ENCODE results near the gene EMX2.

The EMX2 gene

GRCh38 chr10:117555017-117555416, 12.5 kb downstream of the EMX2 start:
- peaks cover 8% of the 10 kb centered on the region for H3K4me1 Mint-ChIP-seq (ENCODE audit: low read depth)
- H3K27me3 Mint-ChIP-seq = peaks cover 70% of the 10 kb centered on the region
- no peaks in the 10 kb centered on the region for H3K9me3 Mint-ChIP-seq
- no peaks in the 10 kb centered on the region for H3K36me3 Mint-ChIP-seq (ENCODE audit: low read depth)
- H3K27ac Mint-ChIP-seq = no peak overlapping the region
- no peak overlapping the region for H3K4me3 Mint-ChIP-seq

- Mint-ChIP-seq H3K4me1 (ENCODE audit: low read depth) (peaks cover 8% of the 10 kb centered on the region), H3K27me3 (peaks cover 62% of the 10 kb centered on the region), H3K9me3 (no peaks in the 10 kb centered on the region), H3K36me3 (ENCODE audit: low read depth) (no peaks in the 10 kb centered on the region), H3K4me3 (no peak overlapping the region), H3K27ac (no peak overlapping the region)
Observed at GRCh38 chr10:117555863-117556262, 13.3 kb downstream of the EMX2 start.

- Mint-ChIP-seq H3K36me3 (ENCODE audit: low read depth) (no peaks in the 10 kb centered on the region), H3K27me3 (peaks cover 57% of the 10 kb centered on the region), H3K27ac (no peak overlapping the region)
Observed at GRCh38 chr10:117556356-117556755, 13.8 kb downstream of the EMX2 start.

GRCh38 chr10:117559712-117560111, 17.2 kb downstream of the EMX2 start:
- Mint-ChIP-seq H3K9me3 (no peaks in the 10 kb centered on the region), H3K4me3 (no peak overlapping the region), H3K27me3 (peaks cover 34% of the 10 kb centered on the region), H3K4me1 (ENCODE audit: low read depth) (no peaks in the 10 kb centered on the region), H3K27ac (no peak overlapping the region), H3K36me3 (ENCODE audit: low read depth) (no peaks in the 10 kb centered on the region)

More at GRCh38 chr10:117556356-117556755, 13.8 kb downstream of the EMX2 start:
- H3K4me1 Mint-ChIP-seq (ENCODE audit: low read depth) = peaks cover 8% of the 10 kb centered on the region
- no peaks in the 10 kb centered on the region for H3K9me3 Mint-ChIP-seq
- no peak overlapping the region for H3K4me3 Mint-ChIP-seq

- Mint-ChIP-seq H3K9me3 (no peaks in the 10 kb centered on the region), H3K4me1 (ENCODE audit: low read depth) (no peaks in the 10 kb centered on the region), H3K4me3 (no peak overlapping the region), H3K27ac (no peak overlapping the region), H3K36me3 (ENCODE audit: low read depth) (no peaks in the 10 kb centered on the region), H3K27me3 (peaks cover 29% of the 10 kb centered on the region)
Observed at GRCh38 chr10:117560942-117561341, 18.4 kb downstream of the EMX2 start.

- no peak overlapping the region for H3K27ac Mint-ChIP-seq
- peaks cover 21% of the 10 kb centered on the region for H3K27me3 Mint-ChIP-seq
- no peaks in the 10 kb centered on the region for H3K9me3 Mint-ChIP-seq
- no peak overlapping the region for H3K4me3 Mint-ChIP-seq
- H3K36me3 Mint-ChIP-seq (ENCODE audit: low read depth) = no peaks in the 10 kb centered on the region
- H3K4me1 Mint-ChIP-seq (ENCODE audit: low read depth) = no peaks in the 10 kb centered on the region
Observed at GRCh38 chr10:117562220-117562619, 19.7 kb downstream of the EMX2 start.

GRCh38 chr10:117562896-117563737, 20.6 kb downstream of the EMX2 start:
- Mint-ChIP-seq H3K27me3 (peaks cover 21% of the 10 kb centered on the region), H3K4me3 (no peak overlapping the region), H3K27ac (no peak overlapping the region), H3K9me3 (no peaks in the 10 kb centered on the region), H3K36me3 (ENCODE audit: low read depth) (no peaks in the 10 kb centered on the region), H3K4me1 (ENCODE audit: low read depth) (no peaks in the 10 kb centered on the region)

- peaks cover 15% of the 10 kb centered on the region for H3K27me3 Mint-ChIP-seq
- H3K4me1 Mint-ChIP-seq (ENCODE audit: low read depth) = no peaks in the 10 kb centered on the region
- no peaks in the 10 kb centered on the region for H3K9me3 Mint-ChIP-seq
- no peak overlapping the region for H3K4me3 Mint-ChIP-seq
- no peak overlapping the region for H3K27ac Mint-ChIP-seq
- no peaks in the 10 kb centered on the region for H3K36me3 Mint-ChIP-seq (ENCODE audit: low read depth)
Observed at GRCh38 chr10:117563780-117564179, 21.2 kb downstream of the EMX2 start.

- no peaks in the 10 kb centered on the region for H3K9me3 Mint-ChIP-seq
- H3K36me3 Mint-ChIP-seq (ENCODE audit: low read depth) = no peaks in the 10 kb centered on the region
- H3K27me3 Mint-ChIP-seq = peaks cover 7% of the 10 kb centered on the region
- no peaks in the 10 kb centered on the region for H3K4me1 Mint-ChIP-seq (ENCODE audit: low read depth)
- H3K27ac Mint-ChIP-seq = no peak overlapping the region
- H3K4me3 Mint-ChIP-seq = no peak overlapping the region
Observed at GRCh38 chr10:117565068-117565467, 22.5 kb downstream of the EMX2 start.

GRCh38 chr10:117568334-117568733, 25.8 kb downstream of the EMX2 start:
- Mint-ChIP-seq H3K36me3 (ENCODE audit: low read depth) (no peaks in the 10 kb centered on the region), H3K9me3 (no peaks in the 10 kb centered on the region), H3K27ac (no peak overlapping the region), H3K4me1 (ENCODE audit: low read depth) (no peaks in the 10 kb centered on the region), H3K27me3 (peaks cover 19% of the 10 kb centered on the region), H3K4me3 (no peak overlapping the region)

- peaks cover 19% of the 10 kb centered on the region for H3K27me3 Mint-ChIP-seq
- no peak overlapping the region for H3K4me3 Mint-ChIP-seq
- no peaks in the 10 kb centered on the region for H3K4me1 Mint-ChIP-seq (ENCODE audit: low read depth)
- H3K27ac Mint-ChIP-seq = no peak overlapping the region
- H3K9me3 Mint-ChIP-seq = no peaks in the 10 kb centered on the region
- no peaks in the 10 kb centered on the region for H3K36me3 Mint-ChIP-seq (ENCODE audit: low read depth)
Observed at GRCh38 chr10:117569610-117570390, 27.3 kb downstream of the EMX2 start.

- Mint-ChIP-seq H3K4me3 (no peak overlapping the region), H3K36me3 (ENCODE audit: low read depth) (no peaks in the 10 kb centered on the region), H3K4me1 (ENCODE audit: low read depth) (no peaks in the 10 kb centered on the region), H3K27ac (no peak overlapping the region), H3K9me3 (no peaks in the 10 kb centered on the region), H3K27me3 (peaks cover 27% of the 10 kb centered on the region)
Observed at GRCh38 chr10:117570880-117571279, 28.3 kb downstream of the EMX2 start.

GRCh38 chr10:117574498-117575146, 32.1 kb downstream of the EMX2 start:
- H3K9me3 Mint-ChIP-seq = no peaks in the 10 kb centered on the region

GRCh38 chr10:117578490-117578889, 35.9 kb downstream of the EMX2 start:
- no peaks in the 10 kb centered on the region for H3K36me3 Mint-ChIP-seq (ENCODE audit: low read depth)
- H3K9me3 Mint-ChIP-seq = no peaks in the 10 kb centered on the region
- H3K4me3 Mint-ChIP-seq = no peak overlapping the region
- peaks cover 21% of the 10 kb centered on the region for H3K27me3 Mint-ChIP-seq
- H3K27ac Mint-ChIP-seq = no peak overlapping the region
- no peaks in the 10 kb centered on the region for H3K4me1 Mint-ChIP-seq (ENCODE audit: low read depth)

More at GRCh38 chr10:117574498-117575146, 32.1 kb downstream of the EMX2 start:
- Mint-ChIP-seq H3K4me1 (ENCODE audit: low read depth) (no peaks in the 10 kb centered on the region), H3K4me3 (no peak overlapping the region), H3K27ac (no peak overlapping the region), H3K27me3 (peaks cover 32% of the 10 kb centered on the region), H3K36me3 (ENCODE audit: low read depth) (no peaks in the 10 kb centered on the region)
